Natural killer cell (primary cell): ENCODE measurements around the gene USP6. TPM values are rescaled to one million over a fixed set of nuclear protein-coding genes. Genes with fewer than 3 reads are reported as not detected.
"Not testable (repeated sequence)": the region's sequence is repeated elsewhere in the genome, so short reads cannot be mapped to it uniquely, and the experiment has no call there.

ENCODE experiments used
- ATAC-seq, 3 donors: fragments of 150-1000 bp in 2 of 3; fragments of 200-7000 bp in 1 of 3; cut with Tn5 transposase; 1 replicate in 1 of 3; 2 replicates in 2 of 3; pipeline ENCODE4 v1.10.0; 2021; ENCODE audit warnings: mild to moderate bottlenecking in 2 of 3, moderate library complexity in 2 of 3
- DNase-seq, 2 donors: peaks; one replicate each; pipeline versions ENCODE4 v3.0.0 to v3.0.0-alpha.2; 2013 to 2021; ENCODE audit warnings: mixed read lengths in 1 of 2
- H3K27ac ChIP-seq: one replicate; pipeline ENCODE4 v1.5.1; 2013; ENCODE audit warnings: mild to moderate bottlenecking, low read length
- H3K27me3 ChIP-seq: one replicate; pipeline ENCODE4 v1.6.1; 2013; ENCODE audit warnings: low read length; ENCODE audit not compliant: control insufficient read depth, insufficient read depth
- H3K36me3 ChIP-seq: one replicate; pipeline ENCODE4 v1.6.1; 2013; ENCODE audit warnings: low read length; ENCODE audit not compliant: control insufficient read depth, insufficient read depth
- H3K4me1 ChIP-seq: one replicate; pipeline ENCODE4 v1.6.1; 2013; ENCODE audit warnings: low read length; ENCODE audit not compliant: control insufficient read depth, insufficient read depth
- H3K4me3 ChIP-seq: one replicate; pipeline ENCODE4 v1.5.1; 2013; ENCODE audit warnings: low read length
- H3K9me3 ChIP-seq: one replicate; pipeline ENCODE4 v1.6.1; 2013; ENCODE audit warnings: low read length; ENCODE audit not compliant: control insufficient read depth, insufficient read depth
- H3K27ac Mint-ChIP-seq, 2 donors: one replicate each; pipeline ENCODE4 v1.8.0; 2022; ENCODE audit warnings: mild to moderate bottlenecking in 2 of 2, mixed read lengths in 2 of 2, moderate library complexity in 1 of 2
- H3K27me3 Mint-ChIP-seq, 2 donors: one replicate each; pipeline ENCODE4 v1.8.0; 2022; ENCODE audit warnings: low read depth in 2 of 2, mixed read lengths in 2 of 2
- H3K36me3 Mint-ChIP-seq: one replicate; pipeline ENCODE4 v1.8.0; 2022; ENCODE audit warnings: mixed read lengths
- H3K4me1 Mint-ChIP-seq, 2 donors: one replicate each; pipeline ENCODE4 v1.8.0; 2022; ENCODE audit warnings: mixed read lengths in 2 of 2
- H3K4me3 Mint-ChIP-seq: one replicate; pipeline ENCODE4 v1.8.0; 2022; ENCODE audit warnings: mild to moderate bottlenecking, moderate library complexity, mixed read lengths
- H3K9me3 Mint-ChIP-seq, 2 donors: one replicate each; pipeline ENCODE4 v1.8.0; 2022; ENCODE audit warnings: mixed read lengths in 2 of 2
- WGBS: methylation state at CpG from one replicate; pipeline ENCODE4 v1.1.7; 2013; ENCODE audit warnings: missing lambda C conversion rate; ENCODE audit not compliant: insufficient coverage; 5-methylcytosine and 5-hydroxymethylcytosine counted together
- intact Hi-C: fragments of 100-400 bp; cut with micrococcal nuclease; formaldehyde crosslinking; loops from one replicate; pipeline ENCODE4 v1.14.2; 2022
- total RNA-seq, 4 donors: library from RNA; stranded (reverse); fragments of 120-200 nt in 1 of 4; gene quantifications; one replicate each; pipeline versions ENCODE4 v1.2.3 to v1.2.4, GENCODE V29; 2013 to 2022
- TF ChIP-seq, protein P1 (sequence below): fragments of 200-600 bp; IDR thresholded peaks from one replicate; pipeline ENCODE4 v1.8.0; 2022; ENCODE audit warnings: antibody characterized with exemption

The USP6 gene
- total RNA-seq, 3 donors from 2014 or later (not counting 1 experiment from before 2014, with no cell fraction given) = 0.07 to 0.34 (median 0.13) TPM

DNA sequence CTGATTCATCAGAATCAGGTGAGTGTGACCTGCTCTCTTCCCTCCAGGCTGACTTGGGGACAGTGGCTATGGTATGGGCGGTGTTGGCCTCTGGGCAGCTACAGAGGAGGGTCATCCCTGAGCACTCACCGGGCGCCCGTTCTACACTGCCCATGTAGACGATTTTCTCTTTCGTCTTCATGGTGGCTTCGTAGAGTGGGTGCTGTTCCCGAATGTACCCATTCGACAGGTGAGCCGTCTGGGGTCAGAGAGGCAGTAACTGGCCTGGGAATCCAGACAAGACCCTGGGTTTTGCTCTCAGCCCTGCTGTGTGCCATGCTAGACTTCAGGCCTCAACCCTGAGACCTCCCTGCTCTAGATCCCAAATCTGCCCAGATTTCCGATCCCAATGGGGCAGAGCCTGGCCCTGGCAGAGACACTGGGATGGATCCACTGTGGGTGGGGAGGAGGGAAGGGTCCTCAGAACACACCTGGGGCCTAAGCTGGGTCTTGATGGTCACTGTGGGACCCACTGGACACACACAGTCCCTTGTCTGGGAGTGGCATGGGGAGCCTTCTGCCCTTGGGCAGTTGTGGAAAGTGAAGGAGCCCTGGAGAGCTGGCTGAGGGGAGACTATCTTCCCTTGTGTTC is 13.2 kb downstream of the USP6 start:
- Mint-ChIP-seq H3K27me3 (peaks cover 7 to 13% of the 10 kb centered on the region in 2 donors), H3K27ac (no peak overlapping the region), H3K36me3 (no peaks in the 10 kb centered on the region), H3K9me3 (no peaks in the 10 kb centered on the region), H3K4me3 (no peak overlapping the region), H3K4me1 (no peaks in the 10 kb centered on the region)
- TF ChIP-seq, protein P1, sequence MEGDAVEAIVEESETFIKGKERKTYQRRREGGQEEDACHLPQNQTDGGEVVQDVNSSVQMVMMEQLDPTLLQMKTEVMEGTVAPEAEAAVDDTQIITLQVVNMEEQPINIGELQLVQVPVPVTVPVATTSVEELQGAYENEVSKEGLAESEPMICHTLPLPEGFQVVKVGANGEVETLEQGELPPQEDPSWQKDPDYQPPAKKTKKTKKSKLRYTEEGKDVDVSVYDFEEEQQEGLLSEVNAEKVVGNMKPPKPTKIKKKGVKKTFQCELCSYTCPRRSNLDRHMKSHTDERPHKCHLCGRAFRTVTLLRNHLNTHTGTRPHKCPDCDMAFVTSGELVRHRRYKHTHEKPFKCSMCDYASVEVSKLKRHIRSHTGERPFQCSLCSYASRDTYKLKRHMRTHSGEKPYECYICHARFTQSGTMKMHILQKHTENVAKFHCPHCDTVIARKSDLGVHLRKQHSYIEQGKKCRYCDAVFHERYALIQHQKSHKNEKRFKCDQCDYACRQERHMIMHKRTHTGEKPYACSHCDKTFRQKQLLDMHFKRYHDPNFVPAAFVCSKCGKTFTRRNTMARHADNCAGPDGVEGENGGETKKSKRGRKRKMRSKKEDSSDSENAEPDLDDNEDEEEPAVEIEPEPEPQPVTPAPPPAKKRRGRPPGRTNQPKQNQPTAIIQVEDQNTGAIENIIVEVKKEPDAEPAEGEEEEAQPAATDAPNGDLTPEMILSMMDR = no peak
- Histone ChIP-seq H3K27me3 (no peaks in the 10 kb centered on the region), H3K4me3 (no peak overlapping the region), H3K36me3 (no peaks in the 10 kb centered on the region), H3K4me1 (no peaks in the 10 kb centered on the region), H3K9me3 (no peaks in the 10 kb centered on the region), H3K27ac (no peak overlapping the region)
- intact Hi-C loops = no loop called here
- 91% methylated on average over 11 of the region's 11 CpGs for WGBS
- DNase-seq (no peak), ATAC-seq (no peak)

DNA sequence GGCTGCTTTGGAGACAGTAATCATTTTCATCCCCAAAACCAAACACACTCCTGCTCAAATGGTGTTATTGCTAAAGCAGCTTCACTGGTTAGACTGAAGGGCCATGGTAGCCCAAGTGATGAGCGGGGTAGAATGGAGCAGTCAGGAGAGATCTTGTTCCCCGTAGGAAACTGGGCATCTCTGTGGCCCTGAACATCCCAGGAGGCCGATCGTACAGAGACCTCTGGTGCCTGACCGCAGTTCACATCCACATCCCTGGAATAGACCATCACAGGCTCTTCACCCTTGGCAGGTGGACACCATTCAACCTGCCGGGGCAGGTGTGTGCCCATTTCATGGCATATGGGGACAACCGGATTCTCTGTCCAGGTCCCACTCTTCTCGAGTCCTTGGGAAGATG is 13.9 kb downstream of the USP6 start:
- ATAC-seq, H3K36me3 Mint-ChIP-seq, H3K9me3 ChIP-seq, H3K4me1 Mint-ChIP-seq, H3K4me3 ChIP-seq, H3K4me1 ChIP-seq, H3K27ac ChIP-seq, H3K36me3 ChIP-seq, DNase-seq, H3K4me3 Mint-ChIP-seq, H3K27ac Mint-ChIP-seq, H3K27me3 Mint-ChIP-seq, intact Hi-C loops, H3K27me3 ChIP-seq, H3K9me3 Mint-ChIP-seq: not testable (repeated sequence)
- WGBS = 88% methylated on average over 8 of the region's 8 CpGs

DNA sequence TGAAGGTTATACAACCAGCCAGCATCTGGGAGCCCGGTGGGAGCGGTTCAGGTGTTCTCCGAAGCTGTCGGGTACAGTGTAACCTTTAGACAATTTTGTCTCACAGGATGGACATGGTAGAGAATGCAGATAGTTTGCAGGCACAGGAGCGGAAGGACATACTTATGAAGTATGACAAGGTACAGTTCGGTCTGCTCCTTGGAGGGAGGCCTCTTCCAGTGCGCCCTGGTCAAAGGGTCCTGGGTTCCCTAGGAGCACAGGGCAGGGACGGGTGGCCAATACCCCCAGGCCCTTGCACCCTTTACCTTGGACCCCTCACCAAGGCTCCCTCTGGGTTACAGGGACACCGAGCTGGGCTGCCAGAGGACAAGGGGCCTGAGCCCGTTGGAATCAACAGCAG is 14.4 kb downstream of the USP6 start:
- H3K36me3 Mint-ChIP-seq, H3K36me3 ChIP-seq, H3K4me1 Mint-ChIP-seq, H3K4me3 Mint-ChIP-seq, H3K27ac ChIP-seq, H3K27ac Mint-ChIP-seq, ATAC-seq, H3K27me3 Mint-ChIP-seq, H3K9me3 ChIP-seq, H3K4me3 ChIP-seq, intact Hi-C loops, DNase-seq, H3K27me3 ChIP-seq, H3K4me1 ChIP-seq, H3K9me3 Mint-ChIP-seq: not testable (repeated sequence)
- WGBS = 90% methylated on average over 10 of the region's 10 CpGs

DNA sequence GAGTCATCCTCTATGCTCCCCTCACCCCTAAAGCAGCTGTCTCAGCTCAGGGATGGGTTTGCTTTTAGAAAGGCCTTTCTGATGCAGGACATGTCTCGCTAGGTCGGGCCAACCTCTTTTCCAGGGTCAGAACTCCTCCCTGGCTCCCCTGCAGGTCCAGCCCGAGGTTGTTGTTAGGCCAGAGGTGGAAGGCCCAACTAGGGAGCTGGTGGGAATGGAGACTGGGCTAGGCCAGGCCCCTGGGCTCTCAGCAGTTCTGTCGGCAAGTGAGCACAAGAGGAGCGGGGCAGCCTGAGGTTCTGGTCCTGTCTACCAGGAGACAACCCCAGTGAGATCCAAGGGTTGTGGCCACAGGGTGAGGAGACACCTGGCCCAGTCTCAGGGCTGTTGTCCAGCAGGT is 14.9 kb downstream of the USP6 start:
- H3K27me3 Mint-ChIP-seq, H3K4me3 ChIP-seq, ATAC-seq, H3K4me1 Mint-ChIP-seq, H3K4me1 ChIP-seq, H3K36me3 ChIP-seq, H3K27me3 ChIP-seq, H3K9me3 ChIP-seq, H3K4me3 Mint-ChIP-seq, DNase-seq, H3K36me3 Mint-ChIP-seq, H3K9me3 Mint-ChIP-seq, H3K27ac Mint-ChIP-seq, intact Hi-C loops, H3K27ac ChIP-seq: not testable (repeated sequence)
- 86% methylated on average over 5 of the region's 5 CpGs for WGBS

DNA sequence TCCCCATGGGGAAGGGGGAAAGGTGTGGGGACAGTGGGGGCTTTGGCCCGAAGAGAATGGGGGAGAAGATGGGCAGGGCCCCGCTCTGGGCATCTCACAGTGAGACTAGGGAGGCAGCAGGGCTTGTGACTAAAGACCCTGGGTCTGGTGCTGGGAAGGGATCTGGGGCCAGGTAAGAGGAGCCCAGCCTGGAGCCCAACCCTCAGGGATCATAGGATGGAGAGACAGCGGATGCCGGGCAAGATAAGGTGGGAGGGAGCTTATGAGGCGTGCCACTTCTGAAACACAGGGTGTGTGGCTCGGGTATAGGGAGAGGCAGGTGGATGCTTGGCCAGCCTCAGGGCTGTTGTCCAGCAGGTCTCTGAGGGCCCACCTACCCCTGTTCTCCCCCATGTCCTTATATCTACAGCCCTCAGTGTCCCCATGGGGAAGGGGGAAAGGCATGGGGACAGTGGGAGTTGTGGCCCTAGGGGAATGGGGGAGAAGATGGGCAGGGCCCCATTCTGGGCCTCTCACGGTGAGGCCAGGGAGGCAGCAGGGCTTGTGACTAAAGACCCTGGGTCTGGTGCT is 15.4 kb downstream of the USP6 start:
- intact Hi-C loops = no loop called here
- Histone ChIP-seq H3K36me3 (no peaks in the 10 kb centered on the region), H3K4me1 (no peaks in the 10 kb centered on the region), H3K4me3 (no peak overlapping the region), H3K27ac (no peak overlapping the region), H3K9me3 (no peaks in the 10 kb centered on the region), H3K27me3 (no peaks in the 10 kb centered on the region)
- Mint-ChIP-seq H3K36me3 (no peaks in the 10 kb centered on the region), H3K9me3 (no peaks in the 10 kb centered on the region), H3K27me3 (peaks cover 0 to 10% of the 10 kb centered on the region in 2 donors), H3K4me3 (no peak overlapping the region), H3K27ac (no peak overlapping the region), H3K4me1 (no peaks in the 10 kb centered on the region)
- ATAC-seq = no peak
- no peak for DNase-seq
- TF ChIP-seq, protein P1 = no peak
- WGBS = 93% methylated on average over 7 of the region's 7 CpGs

DNA sequence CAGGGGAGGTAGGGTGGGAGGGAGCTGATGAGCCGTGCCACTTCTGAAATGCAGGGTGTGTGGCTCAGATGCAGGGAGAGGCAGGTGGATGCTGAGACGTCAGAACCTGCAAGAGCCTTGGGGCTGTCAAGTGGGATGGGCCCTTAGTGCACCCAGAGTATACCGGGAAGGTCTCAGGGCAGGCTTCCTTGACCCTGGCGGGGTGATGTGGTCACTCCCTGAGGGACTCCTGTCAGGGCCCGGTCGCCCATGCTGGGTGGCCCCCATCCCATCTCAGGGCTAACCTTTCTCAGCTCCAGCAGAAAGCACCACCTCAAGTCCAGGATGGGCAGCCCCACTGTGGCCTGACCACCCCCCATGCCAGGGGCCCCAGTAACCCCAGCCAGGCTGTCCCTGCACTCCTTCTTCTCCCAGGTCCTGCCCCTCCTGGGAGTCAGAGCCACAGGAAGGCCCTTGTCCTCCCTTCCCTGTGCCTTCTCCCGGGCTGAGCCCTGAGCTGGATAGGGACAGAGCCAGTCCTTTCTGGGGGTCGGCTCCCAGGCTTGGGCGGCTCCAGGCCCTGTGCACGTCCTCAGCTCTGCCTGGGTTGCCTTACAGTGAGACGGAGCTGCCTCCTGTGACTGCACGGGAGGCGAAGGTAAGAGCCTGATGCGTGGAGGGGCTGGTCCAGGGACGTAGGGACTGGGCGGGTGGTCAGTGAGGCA is 16.1 kb downstream of the USP6 start:
- H3K27ac Mint-ChIP-seq, H3K4me1 ChIP-seq, H3K27me3 ChIP-seq, H3K4me3 Mint-ChIP-seq, H3K27me3 Mint-ChIP-seq, H3K9me3 Mint-ChIP-seq, H3K4me3 ChIP-seq, intact Hi-C loops, H3K36me3 Mint-ChIP-seq, H3K4me1 Mint-ChIP-seq, ATAC-seq, DNase-seq, H3K27ac ChIP-seq, H3K9me3 ChIP-seq, H3K36me3 ChIP-seq: not testable (repeated sequence)
- WGBS = 87% methylated on average over 16 of the region's 16 CpGs
